Measurements from ENCODE around the gene GRAMD4.

GRCh38 chr22:46657655-46657953, 37.4 kb downstream of the GRAMD4 start:
- no peak for TF ChIP-seq SIN3A (IDR thresholded peaks at IDR 0.05; ENCODE audit: borderline replicate concordance, insufficient read depth, low read length)
- TF ChIP-seq POLR2AphosphoS5 (IDR thresholded peaks at IDR 0.05; ENCODE audit: low read depth, low read length) = no peak

Measured in PFSK-1 (cell line).